ENCODE data around the gene PIM3. TPM values are rescaled to one million over a fixed set of nuclear protein-coding genes. Genes with fewer than 3 reads are reported as not detected.

The PIM3 gene
- polyA plus RNA-seq, 1 experiment = 8.3 TPM

- H3K27me3 ChIP-seq (ENCODE audit: control insufficient read depth, insufficient read depth, low read length) = no peaks in the 10 kb centered on the region
- H3K4me3 ChIP-seq (ENCODE audit: low read depth, low read length) = no peak overlapping the region
- ChIA-PET POLR2A (no interaction called here), CTCF (no interaction called here)
- TF ChIP-seq, protein P1, sequence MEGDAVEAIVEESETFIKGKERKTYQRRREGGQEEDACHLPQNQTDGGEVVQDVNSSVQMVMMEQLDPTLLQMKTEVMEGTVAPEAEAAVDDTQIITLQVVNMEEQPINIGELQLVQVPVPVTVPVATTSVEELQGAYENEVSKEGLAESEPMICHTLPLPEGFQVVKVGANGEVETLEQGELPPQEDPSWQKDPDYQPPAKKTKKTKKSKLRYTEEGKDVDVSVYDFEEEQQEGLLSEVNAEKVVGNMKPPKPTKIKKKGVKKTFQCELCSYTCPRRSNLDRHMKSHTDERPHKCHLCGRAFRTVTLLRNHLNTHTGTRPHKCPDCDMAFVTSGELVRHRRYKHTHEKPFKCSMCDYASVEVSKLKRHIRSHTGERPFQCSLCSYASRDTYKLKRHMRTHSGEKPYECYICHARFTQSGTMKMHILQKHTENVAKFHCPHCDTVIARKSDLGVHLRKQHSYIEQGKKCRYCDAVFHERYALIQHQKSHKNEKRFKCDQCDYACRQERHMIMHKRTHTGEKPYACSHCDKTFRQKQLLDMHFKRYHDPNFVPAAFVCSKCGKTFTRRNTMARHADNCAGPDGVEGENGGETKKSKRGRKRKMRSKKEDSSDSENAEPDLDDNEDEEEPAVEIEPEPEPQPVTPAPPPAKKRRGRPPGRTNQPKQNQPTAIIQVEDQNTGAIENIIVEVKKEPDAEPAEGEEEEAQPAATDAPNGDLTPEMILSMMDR (IDR thresholded peaks at IDR 0.05; ENCODE audit: insufficient read depth, low read depth, low read length) = no peak
- H3K36me3 ChIP-seq (ENCODE audit: control insufficient read depth, insufficient read depth, low read length) = no peaks in the 10 kb centered on the region
- DNase-seq (ENCODE audit: low read depth) = no peak
These were observed 4.2 kb upstream of the PIM3 start for GRCh38 chr22:49956418-49956770.

- Histone ChIP-seq H3K36me3 (ENCODE audit: control insufficient read depth, insufficient read depth, low read length) (peaks cover 3% of the 10 kb centered on the region), H3K27me3 (ENCODE audit: control insufficient read depth, insufficient read depth, low read length) (no peaks in the 10 kb centered on the region), H3K4me3 (ENCODE audit: low read depth, low read length) (no peak overlapping the region)
- ChIA-PET CTCF (interaction anchor here (1.2 kb wide), 1 partner anchor 26 kb away, joined by 3 read pairs; no protein-coding TSS in a partner anchor), POLR2A (no interaction called here)
- TF ChIP-seq, protein P1 (IDR thresholded peaks at IDR 0.05; ENCODE audit: insufficient read depth, low read depth, low read length) = no peak
- DNase-seq (ENCODE audit: low read depth) = no peak
These were observed 3.4 kb upstream of the PIM3 start for GRCh38 chr22:49956914-49957825.

DNA sequence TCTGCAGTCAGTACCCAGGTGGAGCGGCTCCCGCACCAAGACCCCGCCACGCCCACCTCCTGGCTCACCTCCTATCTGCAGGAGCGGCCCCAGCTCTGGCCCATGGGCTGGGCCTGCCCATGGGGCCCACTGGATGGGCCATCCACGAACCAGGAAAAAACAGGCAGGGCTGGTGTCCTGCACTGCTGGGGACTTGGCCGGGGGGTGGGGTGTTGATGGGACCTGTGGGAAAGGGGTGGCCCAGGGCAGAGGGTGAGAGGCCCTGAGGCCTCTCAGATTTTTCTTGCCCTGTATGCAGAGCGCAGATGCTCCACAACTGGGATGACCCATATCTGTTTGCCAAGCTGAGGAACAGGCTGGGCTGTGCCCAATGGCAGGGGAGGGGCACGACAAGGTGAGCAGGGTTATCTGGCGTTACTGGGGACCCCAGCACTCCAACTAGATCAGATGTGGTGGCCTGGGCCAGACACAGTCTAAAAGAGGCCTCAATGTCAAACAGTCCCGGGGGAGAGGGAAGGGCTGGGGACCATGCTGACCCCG lies 2.7 kb upstream of the PIM3 start:
- H3K36me3 ChIP-seq (ENCODE audit: control insufficient read depth, insufficient read depth, low read length) = peaks cover 8% of the 10 kb centered on the region
- H3K27me3 ChIP-seq (ENCODE audit: control insufficient read depth, insufficient read depth, low read length) = no peaks in the 10 kb centered on the region
- TF ChIP-seq, protein P1 (IDR thresholded peaks at IDR 0.05; ENCODE audit: insufficient read depth, low read depth, low read length) = no peak
- DNase-seq (ENCODE audit: low read depth) = no peak
- ChIA-PET CTCF (interaction anchor here (1.2 kb wide), 1 partner anchor 27 kb away, joined by 3 read pairs; no protein-coding TSS in a partner anchor), POLR2A (no interaction called here)
- no peak overlapping the region for H3K4me3 ChIP-seq (ENCODE audit: low read depth, low read length)

DNA sequence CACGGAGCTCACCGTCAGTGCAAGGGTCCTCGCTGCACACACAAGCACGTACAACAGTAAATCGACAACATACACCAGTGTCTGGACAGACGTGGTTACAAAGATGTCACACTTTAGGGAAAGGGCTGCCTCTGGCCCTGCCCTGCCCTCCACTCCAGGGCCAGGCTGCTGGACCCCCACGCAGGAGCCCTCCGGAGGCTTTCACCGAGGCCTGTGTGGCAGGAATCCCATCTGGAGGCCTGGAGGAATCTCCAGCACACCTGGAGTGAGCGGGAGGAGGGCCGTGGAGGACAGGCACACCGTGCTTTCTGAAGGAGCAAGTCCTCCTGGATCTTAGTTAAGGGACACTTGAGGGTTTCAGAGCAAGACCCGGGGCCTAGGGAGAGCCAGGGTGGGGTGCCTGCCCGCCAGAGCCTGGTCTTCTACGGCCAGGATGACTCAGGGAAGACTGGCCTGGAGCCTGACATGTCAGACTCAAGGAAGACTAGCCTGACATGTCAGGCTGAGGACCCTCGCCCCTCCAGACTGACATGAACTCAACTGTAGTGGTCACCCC lies 2.1 kb upstream of the PIM3 start:
- H3K27me3 ChIP-seq (ENCODE audit: control insufficient read depth, insufficient read depth, low read length) = no peaks in the 10 kb centered on the region
- no peak for DNase-seq (ENCODE audit: low read depth)
- CTCF ChIA-PET = interaction anchor here (1.2 kb wide), 1 partner anchor 28 kb away, joined by 3 read pairs; no protein-coding TSS in a partner anchor
- POLR2A ChIA-PET = no interaction called here
- H3K4me3 ChIP-seq (ENCODE audit: low read depth, low read length) = no peak overlapping the region
- peaks cover 13% of the 10 kb centered on the region for H3K36me3 ChIP-seq (ENCODE audit: control insufficient read depth, insufficient read depth, low read length)
- TF ChIP-seq, protein P1 (IDR thresholded peaks at IDR 0.05; ENCODE audit: insufficient read depth, low read depth, low read length) = no peak
